Measurements from ENCODE around the gene AP5B1.

AP5B1 gene

DNA sequence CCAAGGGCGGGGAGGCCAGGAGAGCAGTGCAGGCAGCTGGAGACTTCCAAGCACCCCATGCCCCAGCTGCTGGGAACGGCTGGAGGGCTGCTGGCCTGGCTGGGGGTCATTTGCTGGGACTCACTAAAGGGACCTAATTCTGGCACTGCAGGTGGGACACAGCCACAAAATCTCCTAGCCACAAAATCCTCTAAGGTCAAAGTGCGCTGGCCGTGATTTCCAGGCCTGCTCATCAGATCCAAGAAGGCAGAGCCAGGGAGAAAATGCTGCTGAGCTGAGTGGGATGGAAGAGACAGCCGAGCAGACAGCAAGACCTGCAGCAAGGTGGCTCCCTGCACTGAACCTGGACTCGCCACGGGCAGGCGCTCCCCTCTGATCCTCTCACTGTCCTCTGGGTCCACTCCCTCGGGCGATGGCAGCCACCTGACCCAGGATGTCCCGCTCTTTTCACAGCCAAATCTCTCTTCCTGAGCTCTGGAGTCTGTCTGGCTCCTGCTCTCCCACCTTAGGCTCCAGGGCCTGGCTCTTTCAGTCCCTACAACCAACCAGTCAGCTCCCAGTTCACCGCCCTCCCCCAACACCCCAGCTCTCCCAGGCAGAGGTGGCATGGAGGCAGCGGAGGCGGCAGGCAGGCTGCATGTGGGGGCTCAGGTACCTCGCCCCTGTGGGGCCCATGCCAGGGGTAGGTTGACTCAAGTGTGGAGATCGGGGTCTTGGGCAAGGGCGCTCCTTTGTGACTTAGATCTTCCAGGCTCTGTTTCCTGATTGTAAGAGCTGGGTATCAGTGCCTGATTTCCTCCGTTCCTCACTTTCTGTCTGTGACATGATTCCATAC lies 20.6 kb upstream of the AP5B1 start:
- no peak for DNase-seq (ENCODE audit: low read depth)

DNA sequence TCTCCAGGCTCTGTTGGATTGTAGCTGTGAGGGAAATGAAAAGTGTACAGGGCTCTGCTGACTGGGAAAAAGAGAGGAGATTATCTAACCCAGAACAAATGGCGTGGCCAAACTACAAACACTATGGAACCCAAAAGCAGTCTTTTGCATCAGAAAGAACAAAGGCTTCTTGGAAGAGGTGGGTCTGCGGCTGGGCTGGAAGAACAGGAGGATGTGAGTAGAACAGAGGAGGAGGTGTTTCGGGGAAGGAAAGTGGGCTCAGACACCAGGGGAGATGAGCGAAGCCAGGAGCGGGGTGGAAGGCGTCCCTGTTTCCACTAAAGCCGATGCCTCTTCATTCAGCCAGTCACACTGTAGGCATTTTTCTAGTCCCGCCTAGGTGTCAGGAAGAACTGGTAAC lies 18.1 kb upstream of the AP5B1 start:
- DNase-seq (ENCODE audit: low read depth), result no peak

GRCh38 chr11:65797711-65798110 lies 16.9 kb upstream of the AP5B1 start:
- DNase-seq (ENCODE audit: low read depth), result no peak

DNA sequence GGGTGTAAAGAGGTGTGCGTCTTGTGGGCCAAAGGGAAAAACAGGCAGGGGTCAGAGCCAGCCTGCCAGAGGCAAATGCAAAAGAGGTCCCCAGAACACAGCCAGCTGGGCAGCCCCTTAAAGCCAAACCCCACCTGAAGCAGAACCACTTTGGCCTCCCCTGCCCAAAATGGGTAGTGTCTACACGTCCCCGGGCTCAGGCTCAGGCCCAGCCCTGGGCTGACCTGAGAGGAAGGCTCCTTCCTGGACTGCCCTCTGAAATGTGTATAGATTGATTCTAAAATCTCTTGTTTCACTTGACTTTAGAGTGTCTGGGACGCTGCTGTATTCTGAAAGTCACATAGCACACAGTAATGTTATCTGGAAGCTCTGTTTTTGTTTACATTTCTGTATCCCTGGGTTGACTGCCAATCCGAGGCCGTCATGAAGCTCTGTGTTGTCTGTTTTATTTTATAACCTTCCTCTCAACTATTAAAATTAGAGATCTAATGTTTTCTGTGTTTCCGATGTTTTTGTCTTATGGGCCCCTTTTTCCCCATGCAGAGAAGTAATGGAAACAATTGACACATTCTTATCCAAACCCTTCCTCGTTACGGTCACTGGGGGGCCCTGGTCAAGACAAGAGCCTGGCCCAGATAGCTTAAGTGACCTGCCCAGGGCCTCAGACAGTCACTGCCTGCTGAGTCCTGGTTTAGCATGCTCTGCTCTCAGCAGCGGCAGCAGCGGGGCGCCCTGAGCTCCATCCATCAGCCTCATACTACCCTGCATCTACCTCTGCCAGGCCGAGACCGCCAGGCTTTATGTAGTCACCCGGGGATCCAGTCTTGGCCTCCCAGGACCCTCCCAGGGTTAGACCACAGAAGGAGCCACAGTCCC lies 16.2 kb upstream of the AP5B1 start:
- no peak for DNase-seq (ENCODE audit: low read depth)

GRCh38 chr11:65794570-65795510 lies 14.1 kb upstream of the AP5B1 start:
- no peak for DNase-seq (ENCODE audit: low read depth)

DNA sequence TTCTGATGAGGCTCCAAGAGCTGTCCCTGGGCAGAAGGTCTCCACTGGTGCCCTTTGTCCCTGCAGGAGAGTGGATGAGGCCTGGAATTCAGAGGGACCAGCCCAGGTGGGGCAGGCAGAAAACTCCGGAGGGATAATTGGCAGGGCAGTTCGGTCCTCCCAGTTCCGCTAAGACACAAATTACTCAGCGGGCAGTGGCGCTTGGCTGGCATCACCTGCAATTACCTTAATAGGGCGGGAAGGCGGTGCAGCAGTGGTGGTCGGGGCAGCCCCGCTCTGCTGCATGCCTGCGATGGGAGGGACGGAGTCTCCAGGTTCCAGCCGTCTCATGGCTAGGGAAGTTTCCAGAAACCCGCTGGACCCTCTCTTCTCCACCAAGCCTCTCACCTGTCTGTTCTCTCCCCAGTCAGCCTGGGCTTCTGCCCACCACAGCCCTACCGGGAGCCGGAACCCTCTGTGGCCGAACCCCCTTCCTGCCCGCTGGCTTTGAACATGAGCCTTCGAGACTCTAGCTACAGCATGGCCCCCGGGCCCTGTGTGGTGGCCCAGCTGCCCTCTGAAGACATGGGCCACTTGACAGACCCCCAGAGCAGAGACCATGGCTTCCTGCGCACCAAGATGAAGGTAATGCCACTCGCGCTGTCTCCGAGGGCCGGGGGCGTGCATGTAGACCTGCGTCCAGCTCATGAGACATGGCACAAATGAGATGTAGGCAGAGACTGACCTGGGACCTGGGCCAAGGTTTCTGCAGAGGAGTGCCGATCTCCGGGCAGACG lies 13.0 kb upstream of the AP5B1 start:
- DNase-seq (ENCODE audit: low read depth), result no peak

GRCh38 chr11:65793144-65793581 lies 12.4 kb upstream of the AP5B1 start:
- DNase-seq (ENCODE audit: low read depth), result no peak

DNA sequence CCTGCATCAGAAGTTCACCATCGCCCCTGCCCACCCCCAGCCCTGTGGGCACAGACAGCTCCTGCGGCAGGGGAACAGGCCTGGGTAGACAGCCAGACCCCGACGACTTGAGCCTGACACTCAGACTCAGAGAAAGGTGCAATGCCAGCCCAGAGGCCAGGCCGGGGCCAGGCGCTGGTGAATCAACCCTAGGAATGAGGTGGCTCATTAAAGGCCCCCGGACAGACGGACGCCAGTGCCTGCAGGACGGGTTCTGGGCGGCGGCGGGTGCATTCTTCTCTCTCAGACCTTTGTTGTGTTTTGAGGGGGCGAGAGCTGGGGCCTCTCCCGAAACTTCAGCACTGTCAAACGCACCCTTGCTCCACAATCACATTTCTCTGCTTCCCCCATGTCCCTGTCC lies 11.7 kb upstream of the AP5B1 start:
- no peak for DNase-seq (ENCODE audit: low read depth)

DNA sequence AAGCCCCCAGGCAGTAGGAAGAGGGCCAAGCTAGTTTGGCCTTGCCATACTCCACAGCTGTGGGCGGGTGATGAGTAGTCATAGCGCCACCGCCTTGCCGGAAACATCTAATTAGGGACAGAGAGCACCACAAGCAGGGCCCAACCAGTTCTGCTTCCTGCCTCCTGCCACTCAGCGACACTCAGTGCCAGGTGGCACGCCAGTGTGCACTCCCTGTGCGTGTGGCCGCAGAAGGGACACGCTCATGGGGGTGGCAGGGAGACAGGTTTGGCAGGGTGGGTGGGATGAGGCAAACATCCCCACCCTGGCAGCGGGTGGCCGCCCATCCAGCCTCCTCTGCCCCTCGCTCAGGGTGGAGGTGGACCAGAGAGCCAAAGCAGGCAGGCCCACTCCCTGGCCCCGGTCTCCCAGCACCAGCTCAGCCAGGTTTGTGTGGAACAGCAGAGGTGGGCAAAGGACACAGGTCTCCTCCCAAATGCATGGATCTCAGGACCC lies 11.0 kb upstream of the AP5B1 start:
- DNase-seq (ENCODE audit: low read depth), result no peak

DNA sequence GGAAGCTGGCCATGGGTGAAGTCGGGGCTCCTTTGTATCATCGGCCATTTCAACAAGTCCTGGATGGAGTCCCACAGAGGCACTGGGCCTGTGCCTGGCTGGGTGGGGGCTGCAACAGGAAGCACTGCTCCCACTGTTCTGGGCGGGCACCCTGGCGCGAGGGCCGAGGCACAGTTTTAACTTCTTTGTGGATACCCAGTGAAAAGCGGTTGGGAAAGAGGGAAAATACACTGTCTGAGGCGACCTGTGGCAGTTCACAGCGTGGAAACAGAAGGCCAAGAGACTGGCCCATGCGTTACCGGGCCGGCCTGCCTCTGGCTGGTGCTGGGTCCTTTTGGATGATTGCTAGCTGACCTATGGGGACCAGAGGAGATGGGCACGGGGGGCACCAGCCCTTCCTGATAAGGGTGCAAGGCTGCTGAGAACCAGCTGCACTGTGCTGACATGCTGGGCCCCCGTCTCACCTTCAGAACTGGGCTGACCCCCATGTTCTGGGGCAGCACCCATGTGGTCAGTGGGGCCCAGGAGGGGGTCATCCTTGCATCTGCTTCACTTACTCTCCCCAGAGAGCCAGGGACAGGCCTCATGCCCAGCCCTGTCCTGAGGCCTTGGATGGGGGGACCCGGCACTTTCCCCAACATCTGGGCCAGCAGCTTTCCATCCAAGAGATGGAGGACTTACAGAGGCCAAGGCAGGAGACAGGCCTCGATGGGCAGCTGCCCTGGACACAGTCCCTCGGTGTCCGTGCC lies 10.3 kb upstream of the AP5B1 start:
- DNase-seq (ENCODE audit: low read depth), result no peak

GRCh38 chr11:65790104-65790901 lies 9.5 kb upstream of the AP5B1 start:
- DNase-seq (ENCODE audit: low read depth), result no peak

DNA sequence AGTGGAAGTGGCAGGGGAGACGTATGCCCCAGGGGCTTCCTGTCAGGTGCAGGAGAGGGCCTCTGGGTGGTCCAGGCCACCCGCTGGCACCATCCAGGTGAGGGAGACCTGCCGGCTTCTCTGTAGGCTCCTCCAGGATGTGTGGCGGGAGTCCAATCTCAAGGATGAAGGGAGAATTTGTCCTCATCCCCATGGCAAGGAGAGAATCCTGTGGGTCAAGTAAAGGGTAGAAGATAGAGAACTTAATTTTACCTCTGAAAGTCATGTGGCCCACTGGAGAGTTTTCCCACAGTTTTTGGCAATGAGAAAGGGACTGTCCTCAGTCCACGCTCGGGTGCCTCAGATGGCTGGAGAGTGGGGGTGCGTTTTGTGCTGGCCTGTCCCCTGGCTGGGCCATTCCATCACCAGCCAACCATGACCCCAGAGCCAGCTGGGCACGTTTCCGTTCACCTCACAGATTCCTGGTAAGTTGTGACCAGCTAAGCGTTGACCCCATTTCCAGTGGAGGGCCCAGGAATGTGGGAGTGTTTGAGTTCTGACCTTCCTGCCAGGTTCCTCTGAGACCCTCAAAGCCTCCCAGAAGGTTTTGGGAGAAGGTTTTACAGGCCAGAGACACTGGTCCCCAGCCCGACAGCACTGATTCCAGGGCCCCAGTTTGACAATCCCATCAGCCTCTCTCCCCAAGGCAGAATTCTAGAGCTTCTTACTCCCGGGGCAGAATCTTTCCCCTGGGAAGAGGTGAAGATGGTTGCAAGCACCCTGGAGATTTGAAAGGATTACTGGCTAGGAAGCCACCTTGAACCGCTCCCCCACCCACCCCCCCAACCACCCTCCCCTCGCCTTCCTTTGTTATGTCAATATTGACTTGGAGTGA lies 8.7 kb upstream of the AP5B1 start:
- DNase-seq (ENCODE audit: low read depth), result no peak

GRCh38 chr11:65788821-65789220 lies 8.0 kb upstream of the AP5B1 start:
- no peak for DNase-seq (ENCODE audit: low read depth)

DNA sequence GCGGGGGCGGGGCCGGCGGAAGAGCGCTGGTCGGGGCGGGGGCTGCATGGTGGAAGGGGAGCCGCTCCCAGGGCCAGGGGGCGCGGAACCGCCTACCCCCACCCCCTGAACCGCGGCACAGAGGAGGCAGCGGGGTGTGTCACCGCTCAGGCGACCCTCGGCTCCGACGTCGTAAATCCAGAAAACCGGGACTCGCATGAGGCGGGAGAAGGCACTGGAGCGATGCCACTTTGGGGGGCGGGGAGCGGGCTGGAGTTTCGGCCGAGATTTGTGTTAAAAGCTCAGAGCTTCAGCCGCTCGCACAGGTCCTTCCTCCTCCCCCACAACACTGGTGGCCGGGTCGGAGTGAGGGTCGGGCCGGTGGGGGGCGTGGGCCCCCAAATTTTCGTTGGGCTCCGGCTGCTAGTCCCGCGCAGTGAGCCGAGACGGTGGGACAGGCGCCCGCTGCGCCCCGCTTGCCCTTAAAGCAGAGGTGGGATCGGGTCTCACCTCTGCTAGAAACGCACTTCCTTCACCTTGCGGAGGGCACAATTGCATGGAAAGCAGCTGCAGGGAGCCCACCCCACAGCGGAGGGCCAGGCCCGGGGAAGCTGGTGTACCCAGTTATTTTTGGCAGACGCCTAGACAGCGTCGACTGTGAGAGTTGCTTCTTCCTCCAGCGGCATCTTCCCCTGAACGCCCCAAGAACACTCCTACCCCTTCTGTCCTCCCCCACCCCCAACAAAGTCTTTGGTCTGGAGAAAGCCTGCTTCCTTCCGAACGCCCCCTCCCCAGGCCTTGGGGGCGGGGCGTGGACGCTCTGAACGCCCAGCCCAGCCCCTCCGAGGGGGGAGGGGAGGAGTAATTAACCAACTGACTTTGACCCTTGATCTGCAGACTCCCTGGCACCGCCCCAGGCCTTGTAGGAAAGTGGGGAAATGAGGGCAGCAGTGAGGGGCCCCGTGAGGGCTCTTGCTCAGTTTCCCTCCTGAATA lies 7.2 kb upstream of the AP5B1 start:
- no peak for DNase-seq (ENCODE audit: low read depth)

- DNase-seq (ENCODE audit: low read depth), result no peak
These were observed 6.2 kb upstream of the AP5B1 start, which contains the start of gene OVOL1 for GRCh38 chr11:65786786-65787636. Gene OVOL1, plus strand, starts transcription at chr11:65787063. Its CDS starts 311 bp downstream, at chr11:65787374.
